B cell (primary cell): ENCODE measurements around the gene MAG. TPM values are rescaled to one million over a fixed set of nuclear protein-coding genes. Genes with fewer than 3 reads are reported as not detected.

Source experiments
- ATAC-seq: fragments of 200-7000 bp; cut with Tn5 transposase; one replicate; pipeline ENCODE4 v1.10.0; 2021; ENCODE audit warnings: low read depth, mild to moderate bottlenecking, moderate number of reproducible peaks, moderate library complexity
- CTCF ChIA-PET: fragments of 350-600 bp; sonication (Branson Sonifier 250); formaldehyde crosslinking; loops from one replicate; lab custom pipeline; 2021; ENCODE audit warnings: antibody characterized with exemption, inconsistent platforms; lab: Charles Lee
- POLR2A ChIA-PET: fragments of 350-600 bp; sonication (Branson Sonifier 250); formaldehyde crosslinking; loops from one replicate; lab custom pipeline; 2021; ENCODE audit warnings: antibody characterized with exemption; lab: Charles Lee
- DNase-seq: peaks from one replicate; pipeline ENCODE4 v3.0.0; 2013
- H2AFZ ChIP-seq: 2 replicates; pipeline ENCODE4 v1.6.1; 2012; ENCODE audit warnings: mild to moderate bottlenecking, low read depth, low read length; ENCODE audit not compliant: insufficient read depth, poor library complexity, severe bottlenecking
- H3K27ac ChIP-seq, 2 donors: 1 replicate in 1 of 2; 2 replicates in 1 of 2; pipeline ENCODE4 v1.5.1; 2012 to 2013; ENCODE audit warnings: low read length in 2 of 2, mild to moderate bottlenecking in 2 of 2, moderate library complexity in 1 of 2
- H3K27me3 ChIP-seq, 4 experiments: fragments of 200-600 bp in 1 of 4; sonication (generic) in 1 of 4; replicated peaks in 1 of 4; 1 replicate in 2 of 4; 2 replicates in 2 of 4; pipeline versions ENCODE4 v1.6.1 to v1.7.0; 2013 to 2016; ENCODE audit warnings: low read length in 3 of 4, mild to moderate bottlenecking in 2 of 4, mixed read lengths in 1 of 4, moderate library complexity in 1 of 4; ENCODE audit not compliant: insufficient read depth in 4 of 4, control insufficient read depth in 3 of 4; ENCODE audit errors: control extremely low read depth in 1 of 4
- H3K36me3 ChIP-seq, 2 experiments: replicated peaks in 1 of 2; 1 replicate in 1 of 2; 2 replicates in 1 of 2; pipeline versions ENCODE4 v1.6.1 to v1.7.1; 2013; ENCODE audit warnings: low read length in 1 of 2; ENCODE audit not compliant: insufficient read depth in 2 of 2, control insufficient read depth in 1 of 2; ENCODE audit errors: control extremely low read depth in 1 of 2, extremely low read depth in 1 of 2
- H3K4me1 ChIP-seq, 2 donors: fragments of 200-600 bp in 1 of 2; sonication (generic) in 1 of 2; 1 replicate in 1 of 2; 2 replicates in 1 of 2; pipeline versions ENCODE4 v1.5.1 to v1.6.1; 2013 to 2017; ENCODE audit warnings: low read length in 2 of 2; ENCODE audit not compliant: control insufficient read depth in 2 of 2, insufficient read depth in 2 of 2
- H3K4me2 ChIP-seq: replicated peaks from 2 replicates; pipeline ENCODE3; 2012; ENCODE audit warnings: mild to moderate bottlenecking, low read depth, low read length; ENCODE audit not compliant: poor library complexity, severe bottlenecking
- H3K4me3 ChIP-seq, 5 experiments: fragments of 200-600 bp in 1 of 5; sonication (generic) in 1 of 5; 1 replicate in 3 of 5; 2 replicates in 2 of 5; pipeline versions ENCODE4 v1.5.1 to v1.7.0; 2011 to 2016; ENCODE audit warnings: low read length in 4 of 5, mild to moderate bottlenecking in 4 of 5, low read depth in 2 of 5, control low read depth in 1 of 5, moderate library complexity in 1 of 5; ENCODE audit not compliant: insufficient read depth in 1 of 5; ENCODE audit errors: control extremely low read depth in 1 of 5, extremely low read depth in 1 of 5
- H3K79me2 ChIP-seq: fragments of 200-600 bp; sonication (generic); one replicate; pipeline ENCODE4 v1.6.0; 2016; ENCODE audit warnings: low read length; ENCODE audit not compliant: control insufficient read depth, insufficient read depth
- H3K9ac ChIP-seq: fragments of 200-600 bp; sonication (generic); 2 replicates; pipeline ENCODE4 v1.6.1; 2017; ENCODE audit warnings: mild to moderate bottlenecking, low read length, moderate library complexity
- H3K9me3 ChIP-seq, 3 donors: one replicate each; pipeline versions ENCODE4 v1.6.1 to v1.7.1; 2013; ENCODE audit warnings: low read length in 2 of 3; ENCODE audit not compliant: control insufficient read depth in 2 of 3, insufficient read depth in 1 of 3; ENCODE audit errors: control extremely low read depth in 1 of 3
- H4K20me1 ChIP-seq: 2 replicates; pipeline ENCODE4 v1.6.0; 2012; ENCODE audit warnings: mild to moderate bottlenecking, low read length; ENCODE audit not compliant: insufficient read depth, control insufficient read depth, poor library complexity, severe bottlenecking
- H3K27ac Mint-ChIP-seq: one replicate; pipeline ENCODE4 v1.8.0; 2021; ENCODE audit warnings: mixed read lengths
- H3K27me3 Mint-ChIP-seq: one replicate; pipeline ENCODE4 v1.8.0; 2021; ENCODE audit warnings: mixed read lengths
- H3K4me1 Mint-ChIP-seq: one replicate; pipeline ENCODE4 v1.8.0; 2021; ENCODE audit warnings: mixed read lengths
- H3K4me3 Mint-ChIP-seq: one replicate; pipeline ENCODE4 v1.8.0; 2021; ENCODE audit warnings: mixed read lengths
- H3K9me3 Mint-ChIP-seq: one replicate; pipeline ENCODE4 v1.8.0; 2022; ENCODE audit warnings: mixed read lengths; ENCODE audit not compliant: insufficient read depth
- CTCF ChIP-seq: fragments of 200-600 bp; IDR thresholded peaks from one replicate; pipeline ENCODE4 v1.8.0; 2022; ENCODE audit warnings: antibody characterized with exemption, mild to moderate bottlenecking
- EZH2 ChIP-seq: IDR thresholded peaks from 2 replicates; pipeline ENCODE4 v1.6.1; 2012; ENCODE audit warnings: borderline replicate concordance, low read depth, mild to moderate bottlenecking, moderate library complexity, low read length; ENCODE audit not compliant: insufficient read depth, poor library complexity, severe bottlenecking
- WGBS: methylation state at CpG from one replicate; pipeline ENCODE4 v1.1.5; 2013; ENCODE audit warnings: missing lambda C conversion rate; ENCODE audit not compliant: insufficient coverage; 5-methylcytosine and 5-hydroxymethylcytosine counted together
- intact Hi-C: fragments of 100-400 bp; cut with micrococcal nuclease; formaldehyde crosslinking; loops from one replicate; pipeline ENCODE4 v1.10.0; 2022
- polyA plus RNA-seq: library from polyadenylated mRNA; depleted of rRNA; stranded (reverse); fragments of >200 nt; gene quantifications from 2 replicates; pipeline ENCODE4 v1.2.3, GENCODE V29; 2012
- total RNA-seq, 2 donors: library from RNA; stranded (reverse); fragments of 120-200 nt in 1 of 2; gene quantifications; 1 replicate in 1 of 2; 2 replicates in 1 of 2; pipeline versions ENCODE4 v1.2.3 to v1.2.4, GENCODE V29; 2013 to 2022

Gene MAG
- total and polyA plus RNA-seq, 2 donors (not counting 1 experiment from before 2014, with no cell fraction given) = 0.12 to 0.58 TPM

DNA sequence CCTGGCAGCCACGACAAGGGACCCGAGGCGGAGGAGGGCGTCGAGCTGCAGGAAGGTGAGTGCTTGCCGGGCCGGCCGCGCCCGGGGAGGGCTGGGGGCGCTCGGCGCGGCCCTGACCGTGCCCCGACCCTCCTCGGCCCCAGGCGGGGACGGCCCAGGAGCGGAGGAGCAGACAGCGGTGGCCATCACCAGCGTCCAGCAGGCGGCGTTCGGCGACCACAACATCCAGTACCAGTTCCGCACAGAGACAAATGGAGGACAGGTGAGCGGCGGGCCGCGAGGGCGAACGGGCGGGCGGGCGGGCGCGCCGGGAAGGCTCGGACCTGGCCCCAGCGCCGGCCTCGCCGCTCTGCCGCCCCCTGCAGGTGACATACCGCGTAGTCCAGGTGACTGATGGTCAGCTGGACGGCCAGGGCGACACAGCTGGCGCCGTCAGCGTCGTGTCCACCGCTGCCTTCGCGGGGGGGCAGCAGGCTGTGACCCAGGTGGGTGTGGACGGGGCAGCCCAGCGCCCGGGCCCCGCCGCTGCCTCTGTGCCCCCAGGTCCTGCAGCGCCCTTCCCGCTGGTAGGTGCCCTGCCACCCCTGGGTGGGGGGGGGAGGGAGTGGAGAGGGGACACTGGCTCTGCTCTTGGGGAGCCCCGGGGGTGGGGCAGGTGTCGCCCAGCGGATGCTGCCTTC lies 22.4 kb upstream of the MAG start:
- peak; percentile 71 for ATAC-seq
- Histone ChIP-seq H3K4me2 (peak overlapping the region; percentile 80), H3K27ac (no peak overlapping the region), H3K79me2 (peaks cover 52% of the 10 kb centered on the region), H3K9ac (peak overlapping the region; percentile 63), H2AFZ (peak overlapping the region; percentile 69), H4K20me1 (peaks cover 48% of the 10 kb centered on the region), H3K27me3 (no peaks in the 10 kb centered on the region), H3K4me1 (peaks cover 39 to 57% of the 10 kb centered on the region in 2 donors), H3K36me3 (peaks cover 0 to 42% of the 10 kb centered on the region in 2 experiments), H3K4me3 (peak overlapping the region in 4 of 5 experiments; percentile 24 to 62 (median 54)), H3K9me3 (no peaks in the 10 kb centered on the region)
- H3K4me1 Mint-ChIP-seq = peaks cover 62% of the 10 kb centered on the region
- peak; percentile 92 for DNase-seq
- POLR2A ChIA-PET = interaction anchor here (0.9 to 1.6 kb wide), 5 partner anchors 11 to 199 kb away, joined by 3 to 4 read pairs (median 4); no protein-coding TSS in a partner anchor
- WGBS = 5% methylated on average over 63 of the region's 66 CpGs
- peak; percentile 77 for TF ChIP-seq CTCF
- no peak for TF ChIP-seq EZH2
- peak overlapping the region; percentile 84 for H3K4me3 Mint-ChIP-seq
- CTCF ChIA-PET = interaction anchor here (0.7 to 2.0 kb wide), 17 partner anchors 11 to 226 kb away, joined by 3 to 11 read pairs (median 3); partner anchors contain the start of genes FFAR1, FXYD5 and FXYD7
- H3K27me3 Mint-ChIP-seq = no peaks in the 10 kb centered on the region
- intact Hi-C loops = loop anchor here (1.0 to 5.0 kb wide), 6 partner anchors 55 to 202 kb away; partner anchors contain the start of gene FFAR1
- peak overlapping the region; percentile 87 for H3K27ac Mint-ChIP-seq
- H3K9me3 Mint-ChIP-seq = no peaks in the 10 kb centered on the region

DNA sequence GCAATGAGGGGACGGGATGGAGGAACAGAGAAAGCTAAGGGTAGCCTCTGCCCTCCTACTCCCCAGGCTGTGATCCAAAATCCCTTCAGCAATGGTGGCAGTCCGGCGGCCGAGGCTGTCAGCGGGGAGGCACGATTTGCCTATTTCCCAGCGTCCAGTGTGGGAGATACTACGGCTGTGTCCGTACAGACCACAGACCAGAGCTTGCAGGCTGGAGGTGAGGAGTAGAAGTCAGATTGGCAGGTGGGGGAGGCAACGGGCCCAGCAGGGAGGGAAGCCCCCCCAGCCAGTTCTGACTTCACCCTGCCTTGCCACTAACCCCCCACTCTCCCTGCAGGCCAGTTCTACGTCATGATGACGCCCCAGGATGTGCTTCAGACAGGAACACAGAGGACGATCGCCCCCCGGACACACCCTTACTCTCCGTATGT lies 21.6 kb upstream of the MAG start:
- peak; percentile 28 for DNase-seq
- H3K36me3 ChIP-seq = peaks cover 0 to 43% of the 10 kb centered on the region in 2 experiments
- no peaks in the 10 kb centered on the region for H3K9me3 ChIP-seq
- Mint-ChIP-seq H3K4me1 (peaks cover 57% of the 10 kb centered on the region), H3K27me3 (no peaks in the 10 kb centered on the region), H3K9me3 (no peaks in the 10 kb centered on the region), H3K27ac (peak overlapping the region; percentile 50), H3K4me3 (peak overlapping the region; percentile 67)
- H3K4me1 ChIP-seq = peaks cover 33 to 50% of the 10 kb centered on the region in 2 donors
- H3K27me3 ChIP-seq = no peaks in the 10 kb centered on the region
- TF ChIP-seq CTCF (no peak), EZH2 (no peak)
- no peak overlapping the region for H3K9ac ChIP-seq
- no peak overlapping the region for H2AFZ ChIP-seq
- peaks cover 61% of the 10 kb centered on the region for H3K79me2 ChIP-seq
- H3K4me2 ChIP-seq = peak overlapping the region; percentile 80
- peaks cover 48% of the 10 kb centered on the region for H4K20me1 ChIP-seq
- WGBS = 93% methylated on average over 14 of the region's 16 CpGs
- CTCF ChIA-PET = interaction anchor here (1.0 to 2.0 kb wide), 8 partner anchors 35 to 225 kb away, joined by 3 to 11 read pairs (median 4); partner anchors contain the start of genes FFAR1 and FXYD5
- intact Hi-C loops = no loop called here
- POLR2A ChIA-PET = interaction anchor here (0.5 to 1.6 kb wide), 2 partner anchors 11 to 128 kb away, joined by 3 read pairs; no protein-coding TSS in a partner anchor
- no peak for ATAC-seq
- H3K4me3 ChIP-seq = no peak overlapping the region
- no peak overlapping the region for H3K27ac ChIP-seq
